GM21360 (cell line): ENCODE data around the gene KRT4.
"Not testable (repeated sequence)": the region's sequence is repeated elsewhere in the genome, so short reads cannot be mapped to it uniquely, and the experiment has no call there.

Experiments used
- ATAC-seq: cut with Tn5 transposase; IDR thresholded peaks from one replicate; pipeline ENCODE4 v1.9.1; 2021; ENCODE audit warnings: mild to moderate bottlenecking, moderate library complexity; ENCODE audit not compliant: unreplicated experiment

Gene KRT4

GRCh38 chr12:52808573-52809160 is 5.2 kb downstream of the KRT4 start:
- no peak for ATAC-seq

- no peak for ATAC-seq
Measured at GRCh38 chr12:52807544-52808470, 6.1 kb downstream of the KRT4 start.

GRCh38 chr12:52806821-52807543 is 6.9 kb downstream of the KRT4 start:
- no peak for ATAC-seq

DNA sequence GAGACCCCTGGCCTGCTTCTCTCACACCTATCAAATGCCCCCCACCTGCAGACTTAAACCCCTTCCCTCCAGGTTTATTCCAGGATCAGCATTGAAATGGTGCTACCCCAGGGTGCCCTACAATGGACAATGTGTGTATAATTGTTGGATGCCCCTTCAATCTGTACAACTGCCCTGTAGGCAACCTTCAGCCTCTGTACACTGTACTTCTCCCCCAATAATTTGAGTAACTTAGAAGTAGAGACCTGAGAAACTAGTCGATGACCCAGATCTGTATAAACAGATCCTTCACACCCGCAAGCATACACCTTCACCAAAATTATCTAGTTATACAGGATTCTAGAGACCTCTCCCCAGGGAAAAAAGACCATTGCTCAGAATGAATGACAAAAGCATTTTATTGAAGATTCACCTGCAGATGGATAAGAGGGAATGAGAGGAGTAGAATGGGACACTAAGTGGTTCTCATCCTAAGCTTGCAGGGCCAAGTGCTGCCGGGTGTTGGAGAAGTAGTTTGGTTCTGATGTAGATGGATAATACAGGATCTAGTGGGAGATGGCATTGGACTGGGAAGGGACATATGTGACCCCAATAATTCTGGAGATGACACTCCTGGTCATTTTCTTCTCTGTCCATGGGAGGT is 7.6 kb downstream of the KRT4 start:
- ATAC-seq: no peak

DNA sequence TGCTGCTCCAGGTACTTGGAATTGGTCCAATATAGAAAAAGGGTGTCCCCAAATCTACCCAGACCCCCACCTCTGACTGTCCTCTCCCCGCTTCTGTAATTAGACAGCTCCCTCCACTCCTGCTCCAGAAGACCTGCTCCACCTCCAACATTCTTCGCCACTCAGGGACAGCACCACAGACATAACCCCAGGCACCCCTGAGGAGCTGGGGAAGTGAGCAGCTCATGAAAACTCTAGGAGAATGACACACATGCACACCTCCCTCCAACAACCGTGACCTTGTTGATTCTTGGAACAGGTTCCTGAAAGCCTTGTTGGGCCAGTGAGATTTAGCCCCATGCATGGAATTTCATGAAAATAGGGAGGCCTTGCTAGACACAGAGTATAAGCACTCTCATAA is 8.2 kb downstream of the KRT4 start:
- ATAC-seq: no peak

DNA sequence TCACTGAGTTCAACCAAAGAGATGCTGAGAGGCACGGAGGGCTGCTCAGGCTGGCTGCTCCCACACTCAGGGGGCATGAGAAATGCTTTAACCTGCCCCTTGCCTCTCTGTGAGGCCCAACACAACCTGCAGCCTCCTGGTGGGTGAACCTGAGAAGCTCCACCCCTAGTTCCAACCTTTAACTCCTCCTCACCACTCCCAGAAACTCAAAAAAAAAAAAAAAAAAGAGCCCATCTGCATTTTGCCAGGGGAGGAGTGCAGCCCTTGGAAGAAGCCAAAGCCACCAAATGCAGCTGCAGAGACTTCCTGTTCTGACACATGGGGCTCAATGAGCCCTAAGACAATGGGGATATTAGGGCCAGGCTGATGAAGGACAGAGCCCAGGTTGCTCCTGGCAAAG is 8.9 kb downstream of the KRT4 start:
- ATAC-seq: no peak

GRCh38 chr12:52802442-52802841 is 11.5 kb downstream of the KRT4 start:
- no peak for ATAC-seq

GRCh38 chr12:52801773-52802172 is 12.1 kb downstream of the KRT4 start:
- ATAC-seq: no peak

DNA sequence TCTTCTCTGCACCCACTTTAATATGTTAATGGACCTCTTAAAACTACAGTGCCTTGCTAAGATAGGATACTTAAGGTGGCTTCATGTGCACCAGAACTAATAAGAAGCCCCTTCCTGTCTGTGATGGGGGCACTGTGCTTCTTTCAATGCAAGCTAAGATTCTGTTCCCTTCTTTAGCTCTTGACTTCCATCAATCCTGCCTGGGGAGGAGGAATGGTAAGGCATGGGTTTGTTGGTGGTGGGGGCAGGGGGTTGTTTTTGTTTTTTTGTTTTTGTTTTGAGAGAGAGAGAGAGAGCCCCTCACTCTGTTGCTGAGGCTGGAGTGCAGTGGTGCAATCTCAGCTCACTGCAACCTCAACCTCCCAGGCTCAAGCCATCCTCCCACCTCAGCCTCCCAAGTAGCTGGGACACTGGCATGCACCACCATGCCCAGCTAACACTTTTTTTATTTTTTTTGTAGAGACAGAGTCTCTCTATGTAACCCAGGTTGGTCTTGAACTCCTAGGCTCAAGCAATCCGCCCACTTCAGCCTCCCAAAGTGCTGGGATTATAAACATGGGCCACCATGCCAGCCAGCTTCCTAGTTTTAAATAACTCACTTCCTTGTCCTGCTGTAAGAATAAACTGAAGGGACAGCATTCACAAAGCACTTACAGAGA is 13.5 kb downstream of the KRT4 start:
- ATAC-seq: no peak

- no peak for ATAC-seq
Measured at GRCh38 chr12:52799505-52800211, 14.3 kb downstream of the KRT4 start.

DNA sequence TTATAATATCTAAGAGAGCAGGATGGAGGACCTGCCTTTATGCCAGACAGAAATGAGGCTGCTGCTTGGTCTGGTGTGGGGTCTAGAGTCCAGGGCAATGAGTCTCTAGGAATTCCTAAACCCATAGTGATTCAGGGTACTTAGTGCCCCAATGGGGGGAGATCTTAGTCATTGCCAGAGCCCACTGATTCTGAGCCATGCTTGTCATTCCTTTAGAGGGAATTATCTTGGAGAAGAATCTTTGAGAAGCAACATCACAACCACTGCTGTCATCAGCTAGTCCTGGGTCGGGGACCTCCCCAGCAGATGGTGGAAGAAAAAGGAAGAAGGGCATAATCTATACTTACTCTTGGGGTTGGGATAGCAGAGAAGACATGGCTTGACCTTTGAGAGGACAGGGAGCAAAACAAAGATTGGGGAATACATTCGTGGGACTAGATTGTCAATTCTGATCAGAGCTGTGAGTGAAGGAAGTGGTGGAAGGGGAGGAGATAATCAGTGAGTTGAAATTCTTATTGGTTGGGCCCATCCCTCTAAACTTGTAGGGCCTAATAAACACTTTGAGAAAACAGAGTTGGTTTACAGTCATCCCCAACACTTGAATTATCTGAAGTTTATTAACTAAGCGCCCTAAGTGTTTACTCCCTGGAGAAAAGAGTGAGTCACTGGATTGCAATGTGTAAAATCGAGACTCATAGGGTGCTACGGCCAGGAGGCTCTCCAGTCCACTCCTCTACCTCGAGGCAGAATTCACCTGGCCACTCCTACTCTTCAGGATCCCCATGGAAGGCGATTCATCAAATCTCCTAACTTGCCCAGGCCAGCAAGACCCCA is 15.0 kb downstream of the KRT4 start:
- no peak for ATAC-seq

GRCh38 chr12:52798003-52798670 is 15.8 kb downstream of the KRT4 start:
- no peak for ATAC-seq

- no peak for ATAC-seq
Measured at GRCh38 chr12:52797529-52797894, 16.4 kb downstream of the KRT4 start.

- ATAC-seq: no peak
Measured at GRCh38 chr12:52796839-52797528, 16.9 kb downstream of the KRT4 start.

DNA sequence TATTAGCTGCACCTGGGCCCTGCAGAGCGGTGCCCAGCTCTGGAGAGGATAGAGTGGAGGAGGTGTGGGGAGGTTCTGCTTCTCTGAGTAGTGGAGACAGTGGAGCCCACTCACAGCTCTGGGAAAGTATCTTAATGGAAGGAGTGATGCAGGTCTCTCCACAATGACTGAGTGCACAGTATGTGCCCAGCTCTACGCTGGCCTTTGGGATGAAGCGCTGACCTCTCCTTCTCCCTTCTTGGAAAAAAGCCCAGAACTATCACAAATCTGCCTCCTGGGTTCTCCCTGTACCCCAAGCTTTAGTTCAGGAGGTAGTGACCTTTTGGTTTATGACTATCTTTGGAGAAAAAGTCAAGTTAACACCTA is 17.5 kb downstream of the KRT4 start:
- no peak for ATAC-seq

GRCh38 chr12:52795694-52796428 is 18.1 kb downstream of the KRT4 start, which contains the start of gene KRT3:
Gene KRT3, minus strand, starts transcription at chr12:52796117. Its CDS starts 75 bp downstream, at chr12:52796042.
- no peak for ATAC-seq

DNA sequence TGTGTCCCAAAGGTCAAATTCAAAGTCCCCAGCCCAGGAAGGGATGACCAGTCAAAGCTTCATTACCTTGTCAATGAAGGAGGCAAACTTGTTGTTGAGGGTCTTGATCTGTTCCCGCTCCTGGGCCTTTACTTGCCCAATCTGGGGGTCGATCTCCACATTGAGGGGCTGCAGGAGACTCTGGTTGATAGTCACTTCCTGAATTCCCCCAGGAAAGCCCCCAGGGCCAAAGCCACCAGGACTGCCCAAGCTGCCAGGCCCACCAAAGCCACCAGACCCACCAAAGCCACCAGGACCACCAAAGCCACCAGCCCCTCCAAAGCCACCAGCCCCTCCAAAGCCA is 18.6 kb downstream of the KRT4 start:
- ATAC-seq: not testable (repeated sequence)
